Gastrocnemius medialis (tissue), 4 donors: ENCODE results near the gene ABHD17C. TPM values are rescaled to one million over a fixed set of nuclear protein-coding genes. Genes with fewer than 3 reads are reported as not detected.

Experiments
- ATAC-seq, 2 donors: fragments of 150-250 bp; one replicate each; pipeline ENCODE4 v1.9.1; 2016
- DNase-seq, 2 donors: peaks; one replicate each; pipeline ENCODE4 v3.0.0-alpha.2; 2019
- H3K27ac ChIP-seq, 4 donors: fragments of 200-600 bp; sonication (generic); 1 replicate in 1 of 4; 2 replicates in 3 of 4; pipeline ENCODE4 v1.5.1; 2016 to 2018; ENCODE audit warnings: mild to moderate bottlenecking in 2 of 4, moderate library complexity in 1 of 4
- H3K27me3 ChIP-seq, 3 donors: fragments of 200-600 bp; sonication (generic) in 2 of 3; 1 replicate in 1 of 3; 2 replicates in 2 of 3; pipeline versions ENCODE4 v1.5.1 to v1.6.0; 2016 to 2019; ENCODE audit warnings: mild to moderate bottlenecking in 1 of 3, moderate library complexity in 1 of 3
- H3K36me3 ChIP-seq, 2 donors: fragments of 200-600 bp; sonication (generic) in 1 of 2; one replicate each; pipeline ENCODE4 v1.5.1; 2017 to 2018
- H3K4me1 ChIP-seq, 2 donors: fragments of 200-600 bp; sonication (generic) in 1 of 2; one replicate each; pipeline ENCODE4 v1.5.1; 2016 to 2017; ENCODE audit warnings: mild to moderate bottlenecking in 2 of 2
- H3K4me3 ChIP-seq, 4 donors: fragments of 200-600 bp; sonication (generic) in 3 of 4; 1 replicate in 1 of 4; 2 replicates in 3 of 4; pipeline ENCODE4 v1.5.1; 2016 to 2019; ENCODE audit warnings: mild to moderate bottlenecking in 2 of 4
- H3K9me3 ChIP-seq, 3 donors: fragments of 200-600 bp; sonication (generic) in 2 of 3; 1 replicate in 1 of 3; 2 replicates in 2 of 3; pipeline ENCODE4 v1.5.1; 2016 to 2019
- POLR2A ChIP-seq, 2 donors: fragments of 450-650 bp; IDR thresholded peaks; one replicate each; pipeline ENCODE4 v1.6.1; 2017; ENCODE audit warnings: antibody characterized with exemption in 2 of 2, mild to moderate bottlenecking in 2 of 2, moderate library complexity in 2 of 2
- in situ Hi-C, 4 donors: fragments of 200-750 bp; cut with MboI; loops; one replicate each; pipeline versions ENCODE4 v1.15.0 to v1.8.0; 2017; ENCODE audit warnings: low sequenced_read_pairs in 4 of 4
- intact Hi-C: fragments of 100-400 bp; cut with DNase I; formaldehyde crosslinking; loops from one replicate; pipeline ENCODE4 v1.15.1; 2023; ENCODE audit warnings: low total_unique reads
- total RNA-seq, 4 donors: library from RNA; depleted of rRNA; stranded (reverse); fragments of >200 nt; gene quantifications; one replicate each; pipeline versions ENCODE4 v1.1.0 to v1.2.3, GENCODE V29; 2016
- TF ChIP-seq, protein P1 (sequence below), 5 experiments: fragments of 450-650 bp in 3 of 5; fragments of 200-600 bp in 2 of 5; sonication (generic) in 2 of 5; IDR thresholded peaks in 4 of 5; conservative IDR thresholded peaks in 1 of 5; 1 replicate in 4 of 5; 2 replicates in 1 of 5; pipeline ENCODE4 v1.5.1; 2016 to 2019; ENCODE audit warnings: antibody characterized with exemption in 5 of 5, mild to moderate bottlenecking in 3 of 5, moderate library complexity in 3 of 5

ABHD17C gene
- total RNA-seq, 4 donors from 2014 or later: 0.98 to 3.3 (median 2.5) TPM; not detected in 1

DNA sequence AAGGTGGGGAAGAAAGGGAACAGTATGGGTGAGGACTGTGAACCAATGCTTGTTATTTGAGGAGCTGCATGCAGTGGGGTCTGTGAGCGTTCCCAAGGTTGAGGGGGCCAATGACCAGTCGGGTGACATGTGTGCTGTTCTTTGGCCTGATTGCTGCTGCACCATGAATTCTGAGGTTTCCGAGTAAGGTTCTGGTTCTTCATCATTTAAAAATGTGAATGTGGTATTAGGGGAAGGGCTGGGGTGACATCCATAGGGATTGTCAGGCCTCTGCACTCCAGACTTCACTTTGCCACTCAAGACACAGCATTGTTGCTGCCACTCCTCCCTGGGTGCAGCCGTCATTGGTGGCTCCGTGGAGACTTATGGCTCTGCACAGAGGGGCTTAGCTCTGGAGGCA is 32.5 kb downstream of the ABHD17C start:
- no peak for ATAC-seq
- TF ChIP-seq POLR2A (IDR thresholded peaks at IDR 0.05): no peak
- TF ChIP-seq, protein P1, sequence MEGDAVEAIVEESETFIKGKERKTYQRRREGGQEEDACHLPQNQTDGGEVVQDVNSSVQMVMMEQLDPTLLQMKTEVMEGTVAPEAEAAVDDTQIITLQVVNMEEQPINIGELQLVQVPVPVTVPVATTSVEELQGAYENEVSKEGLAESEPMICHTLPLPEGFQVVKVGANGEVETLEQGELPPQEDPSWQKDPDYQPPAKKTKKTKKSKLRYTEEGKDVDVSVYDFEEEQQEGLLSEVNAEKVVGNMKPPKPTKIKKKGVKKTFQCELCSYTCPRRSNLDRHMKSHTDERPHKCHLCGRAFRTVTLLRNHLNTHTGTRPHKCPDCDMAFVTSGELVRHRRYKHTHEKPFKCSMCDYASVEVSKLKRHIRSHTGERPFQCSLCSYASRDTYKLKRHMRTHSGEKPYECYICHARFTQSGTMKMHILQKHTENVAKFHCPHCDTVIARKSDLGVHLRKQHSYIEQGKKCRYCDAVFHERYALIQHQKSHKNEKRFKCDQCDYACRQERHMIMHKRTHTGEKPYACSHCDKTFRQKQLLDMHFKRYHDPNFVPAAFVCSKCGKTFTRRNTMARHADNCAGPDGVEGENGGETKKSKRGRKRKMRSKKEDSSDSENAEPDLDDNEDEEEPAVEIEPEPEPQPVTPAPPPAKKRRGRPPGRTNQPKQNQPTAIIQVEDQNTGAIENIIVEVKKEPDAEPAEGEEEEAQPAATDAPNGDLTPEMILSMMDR (IDR thresholded peaks at IDR 0.05 in 4 of 5, conservative IDR thresholded peaks at IDR 0.05 in 1 of 5): no peak
- in situ Hi-C loops (no loop called here), intact Hi-C loops (no loop called here)
- Histone ChIP-seq H3K27me3 (no peaks in the 10 kb centered on the region), H3K9me3 (no peaks in the 10 kb centered on the region), H3K4me3 (no peak overlapping the region), H3K27ac (no peak overlapping the region), H3K36me3 (no peaks in the 10 kb centered on the region), H3K4me1 (no peaks in the 10 kb centered on the region)
- no peak for DNase-seq

DNA sequence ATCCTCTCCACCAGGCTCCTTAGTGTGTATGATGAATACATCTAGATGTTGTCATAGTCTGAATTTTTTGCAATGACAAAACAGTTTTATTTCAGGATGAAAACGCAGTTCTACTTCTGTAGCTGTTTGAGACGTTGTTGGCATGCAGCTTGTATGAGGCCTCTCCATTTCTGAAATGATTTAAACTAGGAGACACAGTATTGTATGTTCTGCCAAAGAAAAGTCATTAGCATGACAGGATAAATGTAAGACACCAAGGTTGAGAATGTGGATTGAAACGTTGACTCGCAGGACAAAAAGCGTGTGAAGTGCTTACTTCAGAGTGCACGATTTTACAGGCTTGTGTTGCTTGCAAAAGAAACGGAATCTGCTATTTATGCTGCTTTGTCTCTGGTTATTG is 35.3 kb downstream of the ABHD17C start:
- H3K27me3 ChIP-seq: no peaks in the 10 kb centered on the region
- intact Hi-C loops: no loop called here
- DNase-seq: no peak
- ATAC-seq: no peak
- no peak overlapping the region for H3K27ac ChIP-seq
- in situ Hi-C loops: no loop called here
- no peak overlapping the region for H3K4me3 ChIP-seq
- no peaks in the 10 kb centered on the region for H3K4me1 ChIP-seq
- H3K36me3 ChIP-seq: no peaks in the 10 kb centered on the region
- TF ChIP-seq POLR2A (IDR thresholded peaks at IDR 0.05): no peak
- TF ChIP-seq, protein P1 (IDR thresholded peaks at IDR 0.05 in 4 of 5, conservative IDR thresholded peaks at IDR 0.05 in 1 of 5): no peak
- no peaks in the 10 kb centered on the region for H3K9me3 ChIP-seq

DNA sequence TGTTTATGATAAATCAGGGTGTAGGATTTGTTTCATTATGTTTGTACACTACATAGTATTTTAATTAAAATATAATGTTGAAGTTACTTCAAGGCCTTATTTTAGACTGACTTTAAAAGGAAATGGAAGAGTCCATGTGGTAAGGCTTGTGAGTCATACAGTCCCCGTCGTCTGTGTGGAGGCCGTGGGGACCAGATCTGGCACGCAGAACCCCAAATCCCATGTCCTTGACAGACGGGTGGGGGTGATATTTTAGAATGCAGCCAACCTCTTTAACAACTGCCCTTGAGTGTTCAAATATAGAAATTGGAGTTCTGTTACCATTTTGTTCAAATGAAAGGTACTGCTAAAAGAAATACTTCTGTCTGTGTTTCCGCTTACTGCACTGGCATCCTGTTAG is 35.8 kb downstream of the ABHD17C start:
- in situ Hi-C loops: no loop called here
- intact Hi-C loops: no loop called here

DNA sequence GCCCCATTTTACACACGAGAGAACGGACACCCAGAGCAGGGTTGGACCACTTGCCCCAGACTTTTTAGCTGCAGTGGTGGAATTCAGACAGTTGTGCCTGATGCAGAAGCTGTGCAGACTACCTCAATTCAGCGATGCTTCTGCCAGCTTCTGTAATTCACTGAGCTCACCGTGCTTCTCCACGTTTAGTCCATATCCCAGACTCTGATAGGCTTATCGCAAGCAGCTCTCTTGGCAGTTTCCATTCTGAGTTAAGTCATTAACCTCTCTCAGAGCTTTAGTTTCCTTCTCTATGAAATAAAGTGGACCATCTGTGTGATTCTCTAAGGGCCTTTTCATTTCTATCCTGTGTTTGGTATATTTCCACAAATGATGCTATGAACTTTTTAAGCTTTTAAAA is 37.1 kb downstream of the ABHD17C start:
- H3K4me3 ChIP-seq: no peak overlapping the region
- H3K4me1 ChIP-seq: no peaks in the 10 kb centered on the region
- no peaks in the 10 kb centered on the region for H3K9me3 ChIP-seq
- no peak overlapping the region for H3K27ac ChIP-seq
- in situ Hi-C loops (no loop called here), intact Hi-C loops (no loop called here)
- no peaks in the 10 kb centered on the region for H3K36me3 ChIP-seq
- H3K27me3 ChIP-seq: no peaks in the 10 kb centered on the region
- ATAC-seq (no peak), DNase-seq (no peak)
- TF ChIP-seq, protein P1 (IDR thresholded peaks at IDR 0.05 in 4 of 5, conservative IDR thresholded peaks at IDR 0.05 in 1 of 5): no peak
- TF ChIP-seq POLR2A (IDR thresholded peaks at IDR 0.05): no peak

More for the DNA sequence above, 35.8 kb downstream of the ABHD17C start:
- H3K4me1 ChIP-seq: no peaks in the 10 kb centered on the region
- H3K36me3 ChIP-seq: no peaks in the 10 kb centered on the region
- no peak overlapping the region for H3K27ac ChIP-seq
- H3K4me3 ChIP-seq: no peak overlapping the region
- TF ChIP-seq, protein P1 (IDR thresholded peaks at IDR 0.05 in 4 of 5, conservative IDR thresholded peaks at IDR 0.05 in 1 of 5): no peak
- no peak for TF ChIP-seq POLR2A (IDR thresholded peaks at IDR 0.05)
- ATAC-seq (no peak), DNase-seq (no peak)
- no peaks in the 10 kb centered on the region for H3K27me3 ChIP-seq
- H3K9me3 ChIP-seq: no peaks in the 10 kb centered on the region

DNA sequence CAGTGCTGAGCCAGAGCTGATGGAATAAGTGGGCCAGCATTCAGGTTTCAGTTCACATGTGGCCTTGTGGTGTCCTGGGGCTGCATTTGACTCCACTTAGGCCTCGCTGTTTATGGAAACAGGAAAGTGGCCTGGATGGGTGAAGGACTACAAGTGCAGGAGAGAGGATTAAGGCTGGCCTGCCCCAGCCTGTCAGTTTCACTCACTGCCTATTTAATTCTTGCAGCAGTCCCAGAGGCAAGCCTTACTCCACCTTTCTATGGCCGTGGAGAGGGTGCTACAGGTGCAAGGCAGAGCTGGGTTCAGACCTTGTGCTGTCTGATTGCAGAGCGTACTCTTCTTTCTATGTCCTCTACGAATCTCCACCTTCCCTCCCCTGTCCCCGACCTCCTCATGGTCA is 37.7 kb downstream of the ABHD17C start:
- Histone ChIP-seq H3K36me3 (no peaks in the 10 kb centered on the region), H3K27ac (no peak overlapping the region), H3K9me3 (no peaks in the 10 kb centered on the region), H3K4me3 (no peak overlapping the region), H3K4me1 (no peaks in the 10 kb centered on the region), H3K27me3 (no peaks in the 10 kb centered on the region)
- ATAC-seq (no peak), DNase-seq (no peak)
- intact Hi-C loops: no loop called here
- TF ChIP-seq, protein P1 (IDR thresholded peaks at IDR 0.05 in 4 of 5, conservative IDR thresholded peaks at IDR 0.05 in 1 of 5): no peak
- TF ChIP-seq POLR2A (IDR thresholded peaks at IDR 0.05): no peak
- in situ Hi-C loops: no loop called here
